ENCODE results near the gene SARS2. TPM values are rescaled to one million over a fixed set of nuclear protein-coding genes. Genes with fewer than 3 reads are reported as not detected.

SARS2 gene
- total RNA-seq, 2 donors from 2014 or later: 27.2 to 37.2 TPM

- no peak overlapping the region for H3K27ac ChIP-seq
- H3K9me3 ChIP-seq: no peaks in the 10 kb centered on the region
- no peaks in the 10 kb centered on the region for H3K27me3 ChIP-seq
- no peak overlapping the region for H3K4me3 ChIP-seq
- intact Hi-C loops (cut with DNase I): no loop called here
- no peaks in the 10 kb centered on the region for H3K36me3 ChIP-seq
- H3K9ac ChIP-seq (ENCODE audit: low read depth in 2 of 2, low read length in 2 of 2): no peak overlapping the region
- no peaks in the 10 kb centered on the region for H3K4me1 ChIP-seq
- TF ChIP-seq CTCF (IDR thresholded peaks at IDR 0.05): no peak
- no peak for DNase-seq
These were observed 12.0 kb downstream of the SARS2 start for GRCh38 chr19:38918526-38918925.

- intact Hi-C loops (cut with DNase I): no loop called here
- no peak for DNase-seq
- Histone ChIP-seq H3K4me3 (no peak overlapping the region), H3K4me1 (no peaks in the 10 kb centered on the region), H3K9ac (ENCODE audit: low read depth in 2 of 2, low read length in 2 of 2) (no peak overlapping the region), H3K27ac (no peak overlapping the region), H3K36me3 (no peaks in the 10 kb centered on the region), H3K9me3 (no peaks in the 10 kb centered on the region), H3K27me3 (no peaks in the 10 kb centered on the region)
- TF ChIP-seq CTCF (IDR thresholded peaks at IDR 0.05): no peak
These were observed 12.6 kb downstream of the SARS2 start for GRCh38 chr19:38917921-38918491.

- H3K27me3 ChIP-seq: no peaks in the 10 kb centered on the region
- no peak overlapping the region for H3K9ac ChIP-seq (ENCODE audit: low read depth in 2 of 2, low read length in 2 of 2)
- TF ChIP-seq CTCF (IDR thresholded peaks at IDR 0.05): no peak
- no peaks in the 10 kb centered on the region for H3K9me3 ChIP-seq
- intact Hi-C loops (cut with DNase I): no loop called here
- H3K4me1 ChIP-seq: no peaks in the 10 kb centered on the region
- DNase-seq: no peak
- no peak overlapping the region for H3K27ac ChIP-seq
- H3K4me3 ChIP-seq: no peak overlapping the region
- H3K36me3 ChIP-seq: no peaks in the 10 kb centered on the region
These were observed 13.0 kb downstream of the SARS2 start for GRCh38 chr19:38917516-38917915.

GRCh38 chr19:38915329-38916321, 14.9 kb downstream of the SARS2 start:
- intact Hi-C loops (cut with DNase I): no loop called here
- no peaks in the 10 kb centered on the region for H3K36me3 ChIP-seq
- H3K9me3 ChIP-seq: no peaks in the 10 kb centered on the region
- H3K27ac ChIP-seq: no peak overlapping the region
- no peak for DNase-seq
- H3K9ac ChIP-seq (ENCODE audit: low read depth in 2 of 2, low read length in 2 of 2): no peak overlapping the region
- no peak for TF ChIP-seq CTCF (IDR thresholded peaks at IDR 0.05)
- H3K4me3 ChIP-seq: no peak overlapping the region
- no peaks in the 10 kb centered on the region for H3K27me3 ChIP-seq
- no peaks in the 10 kb centered on the region for H3K4me1 ChIP-seq

GRCh38 chr19:38913958-38914357, 16.6 kb downstream of the SARS2 start:
- H3K9ac ChIP-seq (ENCODE audit: low read depth in 2 of 2, low read length in 2 of 2): no peak overlapping the region
- no peak for DNase-seq
- H3K27me3 ChIP-seq: no peaks in the 10 kb centered on the region
- no peaks in the 10 kb centered on the region for H3K36me3 ChIP-seq
- no peak for TF ChIP-seq CTCF (IDR thresholded peaks at IDR 0.05)
- H3K27ac ChIP-seq: no peak overlapping the region
- intact Hi-C loops (cut with DNase I): no loop called here
- H3K4me3 ChIP-seq: no peak overlapping the region
- H3K4me1 ChIP-seq: no peaks in the 10 kb centered on the region
- H3K9me3 ChIP-seq: no peaks in the 10 kb centered on the region

Measured in colonic mucosa (tissue), 4 donors.